Measurements from ENCODE around the gene OTUD7B.

Gene OTUD7B

DNA sequence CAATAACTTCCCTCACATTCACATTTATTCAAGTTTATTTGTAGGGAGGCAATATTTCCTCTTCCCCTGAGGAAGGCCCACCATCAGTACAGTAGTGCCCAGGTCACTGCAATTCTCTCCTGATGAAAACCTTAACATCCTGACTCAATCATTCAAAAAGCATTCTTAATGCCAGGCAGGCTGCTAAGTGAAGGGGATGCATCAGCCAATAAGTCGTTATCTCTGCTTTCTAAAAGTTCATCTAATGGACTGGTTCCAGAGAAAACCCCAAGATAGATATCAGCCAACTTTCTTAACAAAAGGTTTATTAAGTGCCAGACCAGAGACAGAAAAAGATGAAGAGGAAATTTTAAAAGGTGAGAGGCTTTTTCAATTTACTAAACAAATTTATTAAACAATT, 17.3 kb downstream of the OTUD7B start:
- TF ChIP-seq, protein P1, sequence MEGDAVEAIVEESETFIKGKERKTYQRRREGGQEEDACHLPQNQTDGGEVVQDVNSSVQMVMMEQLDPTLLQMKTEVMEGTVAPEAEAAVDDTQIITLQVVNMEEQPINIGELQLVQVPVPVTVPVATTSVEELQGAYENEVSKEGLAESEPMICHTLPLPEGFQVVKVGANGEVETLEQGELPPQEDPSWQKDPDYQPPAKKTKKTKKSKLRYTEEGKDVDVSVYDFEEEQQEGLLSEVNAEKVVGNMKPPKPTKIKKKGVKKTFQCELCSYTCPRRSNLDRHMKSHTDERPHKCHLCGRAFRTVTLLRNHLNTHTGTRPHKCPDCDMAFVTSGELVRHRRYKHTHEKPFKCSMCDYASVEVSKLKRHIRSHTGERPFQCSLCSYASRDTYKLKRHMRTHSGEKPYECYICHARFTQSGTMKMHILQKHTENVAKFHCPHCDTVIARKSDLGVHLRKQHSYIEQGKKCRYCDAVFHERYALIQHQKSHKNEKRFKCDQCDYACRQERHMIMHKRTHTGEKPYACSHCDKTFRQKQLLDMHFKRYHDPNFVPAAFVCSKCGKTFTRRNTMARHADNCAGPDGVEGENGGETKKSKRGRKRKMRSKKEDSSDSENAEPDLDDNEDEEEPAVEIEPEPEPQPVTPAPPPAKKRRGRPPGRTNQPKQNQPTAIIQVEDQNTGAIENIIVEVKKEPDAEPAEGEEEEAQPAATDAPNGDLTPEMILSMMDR (conservative IDR thresholded peaks at IDR 0.05; ENCODE audit: low read depth, low read length) = no peak
- DNase-seq (ENCODE audit: low read depth) = no peak
- H3K4me3 ChIP-seq (ENCODE audit: low read depth, low read length) = no peak overlapping the region

DNA sequence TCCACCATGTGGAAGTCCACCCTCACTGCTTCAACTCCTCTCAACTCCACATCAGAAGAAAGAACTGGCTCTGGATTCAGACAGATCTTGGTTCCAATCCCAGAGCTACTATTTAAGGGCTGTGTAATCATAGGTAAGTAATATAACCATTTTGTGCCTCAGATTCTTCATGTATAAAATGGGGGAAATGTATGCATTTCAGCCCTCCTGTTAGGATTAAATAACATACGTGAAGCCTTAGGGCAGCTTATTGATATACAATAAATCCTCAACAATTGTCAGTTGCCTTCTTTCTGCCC, 23.3 kb downstream of the OTUD7B start:
- H3K4me3 ChIP-seq (ENCODE audit: low read depth, low read length) = no peak overlapping the region
- no peak for DNase-seq (ENCODE audit: low read depth)
- TF ChIP-seq, protein P1 (conservative IDR thresholded peaks at IDR 0.05; ENCODE audit: low read depth, low read length) = no peak

DNA sequence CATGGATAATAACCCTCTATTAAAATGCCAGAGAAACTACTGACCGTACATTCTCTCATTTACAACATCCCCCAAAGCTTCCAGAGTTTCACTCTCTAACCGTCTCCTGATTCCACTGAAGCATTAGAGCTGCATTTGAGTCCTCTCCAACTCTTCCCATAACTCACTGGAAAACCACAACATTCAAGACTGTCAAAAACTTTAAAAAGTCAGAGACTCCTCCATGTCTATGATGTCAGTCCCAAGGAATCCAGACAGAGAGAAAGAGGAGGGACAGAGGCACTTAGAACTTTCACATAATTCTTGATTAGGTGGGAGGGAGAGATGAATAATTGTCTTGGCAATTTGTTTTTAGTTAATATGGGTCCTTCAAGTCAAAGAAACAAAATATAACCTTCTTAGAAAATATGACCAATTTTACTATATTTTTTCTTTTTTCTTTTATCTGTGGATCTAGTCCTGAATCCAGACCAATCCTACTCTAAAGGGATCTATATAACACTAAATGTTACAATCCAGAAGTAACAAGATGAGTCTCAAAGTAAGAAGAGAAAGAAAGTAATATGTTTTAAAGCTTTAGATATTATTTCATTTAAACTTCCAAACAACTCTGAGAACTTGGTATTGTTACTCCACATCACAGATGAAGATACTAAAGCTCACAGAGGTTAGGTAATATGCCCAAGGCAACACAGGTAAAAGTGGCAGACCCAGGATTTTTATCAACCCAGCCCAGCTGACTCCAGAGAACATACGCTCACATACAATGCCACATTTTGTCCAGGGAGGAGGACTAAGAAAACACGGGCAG, 23.8 kb downstream of the OTUD7B start:
- DNase-seq (ENCODE audit: low read depth) = peak; percentile 83
- H3K4me3 ChIP-seq (ENCODE audit: low read depth, low read length) = no peak overlapping the region
- TF ChIP-seq, protein P1 (conservative IDR thresholded peaks at IDR 0.05; ENCODE audit: low read depth, low read length) = no peak

GRCh38 chr1:149979972-149980540, 30.5 kb downstream of the OTUD7B start:
- H3K4me3 ChIP-seq (ENCODE audit: low read depth, low read length) = no peak overlapping the region
- no peak for DNase-seq (ENCODE audit: low read depth)
- TF ChIP-seq, protein P1 (conservative IDR thresholded peaks at IDR 0.05; ENCODE audit: low read depth, low read length) = no peak

GRCh38 chr1:149979245-149979971, 31.1 kb downstream of the OTUD7B start:
- no peak for DNase-seq (ENCODE audit: low read depth)
- H3K4me3 ChIP-seq (ENCODE audit: low read depth, low read length) = no peak overlapping the region
- TF ChIP-seq, protein P1 (conservative IDR thresholded peaks at IDR 0.05; ENCODE audit: low read depth, low read length) = no peak

- TF ChIP-seq, protein P1 (conservative IDR thresholded peaks at IDR 0.05; ENCODE audit: low read depth, low read length) = no peak
- H3K4me3 ChIP-seq (ENCODE audit: low read depth, low read length) = no peak overlapping the region
- peak; percentile 66 for DNase-seq (ENCODE audit: low read depth)
Measured at GRCh38 chr1:149978547-149979023, 31.9 kb downstream of the OTUD7B start.

All from choroid plexus epithelial cell (primary cell).